Measurements from ENCODE around the gene NOXA1.

The NOXA1 gene

DNA sequence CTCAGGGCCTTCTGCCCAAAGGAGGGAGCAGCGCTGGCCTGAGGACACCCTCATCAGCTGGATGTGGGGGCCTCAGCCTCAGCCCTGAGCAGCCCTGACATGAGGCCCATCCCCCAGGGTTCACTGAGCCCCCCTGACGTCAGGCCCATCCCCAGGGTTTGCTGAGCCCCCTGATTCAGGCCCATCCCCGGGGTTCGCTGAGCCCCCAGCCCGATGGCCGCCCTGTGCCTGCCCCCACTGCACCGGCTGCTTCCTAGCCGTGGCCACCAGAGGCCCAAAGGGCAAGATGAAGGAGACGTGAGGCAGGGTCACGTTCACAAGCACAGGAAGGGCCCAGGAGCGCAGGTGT, 55.4 kb downstream of the NOXA1 start:
- H3K9me3 Mint-ChIP-seq = peaks cover 15% of the 10 kb centered on the region
- no peak for ATAC-seq

DNA sequence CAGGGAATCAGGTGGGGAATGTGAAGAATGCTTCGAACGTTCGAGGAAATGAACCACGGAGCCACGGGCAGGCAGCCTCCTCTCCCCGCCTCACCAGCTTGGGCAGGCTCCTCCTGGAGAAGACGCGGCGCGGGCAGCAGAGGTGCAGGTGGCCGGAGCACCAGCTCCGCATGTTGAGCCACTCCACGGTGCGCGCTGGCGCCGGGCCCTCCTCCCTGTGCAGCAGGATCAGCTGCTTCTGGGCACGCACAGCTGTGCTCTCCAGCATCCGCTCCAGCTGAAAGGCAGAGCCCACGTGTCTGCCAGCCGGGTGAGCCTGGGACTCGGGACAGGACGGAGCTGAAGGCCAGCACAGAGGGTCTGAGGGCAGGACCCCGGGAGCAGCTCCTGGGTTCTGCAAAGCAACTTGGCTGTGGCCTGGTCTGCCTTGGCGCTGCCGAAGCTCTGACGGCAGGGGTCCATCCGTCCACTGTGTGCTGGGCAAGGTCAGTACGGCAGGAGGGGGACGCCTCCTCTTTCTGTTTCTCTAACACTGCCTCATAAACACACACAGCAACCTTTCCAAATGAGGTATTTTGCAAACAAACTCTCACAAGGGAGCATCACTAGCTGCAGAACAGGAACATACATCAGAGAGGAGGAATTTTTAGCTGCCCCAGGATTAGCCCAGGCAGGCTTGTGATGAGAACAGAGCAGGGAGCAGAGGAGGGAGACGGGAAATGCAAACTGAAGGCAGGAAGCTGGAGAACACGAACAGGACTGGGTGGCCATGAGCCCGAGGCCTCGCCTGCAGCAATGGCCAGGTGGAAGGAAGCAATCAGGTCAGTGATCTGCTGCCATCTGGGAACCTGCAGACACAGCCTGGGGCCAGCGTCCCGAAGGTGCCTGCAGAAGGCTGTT, 56.0 kb downstream of the NOXA1 start:
- H3K4me3 Mint-ChIP-seq = no peak overlapping the region
- peaks cover 15% of the 10 kb centered on the region for H3K36me3 Mint-ChIP-seq (ENCODE audit: low read depth)
- H3K27me3 Mint-ChIP-seq = no peaks in the 10 kb centered on the region
- DNase-seq (no peak), ATAC-seq (no peak)
- H3K4me1 Mint-ChIP-seq = peaks cover 10% of the 10 kb centered on the region
- peaks cover 11% of the 10 kb centered on the region for H3K9me3 Mint-ChIP-seq
- H3K27ac Mint-ChIP-seq = no peak overlapping the region

More for the DNA sequence above, 55.4 kb downstream of the NOXA1 start:
- peaks cover 18% of the 10 kb centered on the region for H3K36me3 Mint-ChIP-seq (ENCODE audit: low read depth)
- no peaks in the 10 kb centered on the region for H3K27me3 Mint-ChIP-seq
- no peak overlapping the region for H3K27ac Mint-ChIP-seq
- no peak for DNase-seq
- H3K4me1 Mint-ChIP-seq = peaks cover 10% of the 10 kb centered on the region
- no peak overlapping the region for H3K4me3 Mint-ChIP-seq

DNA sequence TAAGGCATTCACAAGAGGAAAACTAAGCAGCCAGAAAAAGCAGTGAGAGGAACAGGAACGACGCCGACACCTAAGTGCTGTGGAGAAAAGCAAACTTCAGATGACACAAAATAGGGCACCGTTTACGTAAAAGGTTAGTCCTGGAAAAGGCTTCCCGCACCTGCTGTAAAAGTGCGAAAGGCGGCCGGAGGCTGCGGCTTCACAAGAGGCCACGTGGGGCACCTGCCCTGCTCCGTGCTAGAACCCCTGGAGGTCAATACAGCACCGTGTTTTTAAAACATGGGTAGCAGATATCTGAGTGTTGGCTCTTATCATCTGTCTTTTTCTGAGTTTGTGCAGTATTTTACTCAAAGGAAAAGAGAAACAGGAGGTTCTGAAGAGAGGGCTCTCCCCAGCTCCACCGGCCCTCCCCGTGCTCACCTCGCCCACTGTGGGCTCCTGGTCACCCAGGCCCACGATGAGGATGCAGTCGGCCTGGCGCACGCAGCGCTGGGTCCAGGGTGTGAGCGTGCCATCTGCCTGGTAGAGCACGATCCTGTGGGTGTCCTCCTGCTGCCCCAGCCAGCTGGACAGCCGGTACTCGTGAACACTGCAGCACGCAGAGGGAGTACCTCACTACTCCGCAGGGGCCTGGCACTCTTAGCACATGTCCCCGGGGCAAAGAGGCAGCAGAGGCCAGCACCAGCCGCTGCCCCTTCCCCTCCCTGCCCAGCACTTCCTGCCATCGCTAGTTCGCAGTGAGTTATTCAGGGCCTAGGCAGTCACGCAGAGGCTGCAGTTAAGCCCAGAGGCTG, 56.9 kb downstream of the NOXA1 start:
- H3K9me3 Mint-ChIP-seq = peaks cover 8% of the 10 kb centered on the region
- no peaks in the 10 kb centered on the region for H3K27me3 Mint-ChIP-seq
- H3K27ac Mint-ChIP-seq = no peak overlapping the region
- H3K36me3 Mint-ChIP-seq (ENCODE audit: low read depth) = peaks cover 10% of the 10 kb centered on the region
- ATAC-seq (no peak), DNase-seq (no peak)
- no peak overlapping the region for H3K4me3 Mint-ChIP-seq
- peaks cover 10% of the 10 kb centered on the region for H3K4me1 Mint-ChIP-seq

DNA sequence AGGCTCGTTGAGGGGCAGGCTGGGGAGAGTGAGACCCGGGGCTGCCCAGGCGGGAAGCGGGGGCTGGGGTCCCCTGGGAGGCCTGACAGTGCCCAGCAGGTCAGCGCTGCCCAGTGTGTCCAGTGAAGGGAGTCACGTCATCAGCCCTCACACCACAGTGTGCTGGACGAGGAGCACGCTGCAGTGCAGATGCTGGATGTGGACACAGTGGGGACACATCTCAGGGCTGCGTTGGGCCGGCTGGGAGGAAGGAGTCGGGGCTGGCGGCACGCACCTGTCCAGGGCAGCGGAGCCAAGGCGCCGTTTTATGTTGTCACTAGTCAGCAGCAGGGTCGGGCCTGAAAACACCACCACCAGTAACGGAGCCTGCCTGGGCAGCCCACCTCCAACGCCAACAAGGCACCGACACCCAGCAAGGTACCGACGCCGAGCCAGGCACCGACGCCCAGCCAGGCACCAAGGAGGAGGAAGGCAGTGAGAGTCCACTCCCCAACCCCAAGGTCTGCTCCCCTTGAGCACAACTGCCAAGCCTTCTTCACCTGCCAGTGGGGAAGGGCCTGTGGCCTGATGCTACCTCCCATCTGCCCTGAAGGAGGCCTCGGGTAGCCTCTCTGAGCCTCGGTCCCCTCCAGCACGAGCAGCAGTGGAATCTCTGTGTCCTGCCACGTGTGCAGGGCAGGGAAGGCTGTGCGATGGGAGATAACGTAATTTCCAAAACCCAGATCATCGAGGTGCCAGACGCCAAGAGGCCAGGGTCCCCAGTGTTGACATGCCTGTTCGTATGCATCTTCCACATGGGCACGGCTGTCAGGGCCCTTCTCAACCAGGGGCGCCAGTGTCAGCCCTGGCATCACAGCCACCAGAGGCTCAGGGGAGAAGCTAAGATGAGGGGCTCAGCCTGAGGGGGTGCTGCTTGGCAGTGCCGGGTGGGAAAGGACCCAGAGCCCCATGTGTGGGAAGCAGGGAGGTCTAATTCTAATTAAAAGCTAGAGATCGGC, 57.8 kb downstream of the NOXA1 start:
- no peak for ATAC-seq
- no peak for DNase-seq
- Mint-ChIP-seq H3K4me3 (no peak overlapping the region), H3K27ac (no peak overlapping the region), H3K36me3 (ENCODE audit: low read depth) (peaks cover 5% of the 10 kb centered on the region), H3K27me3 (no peaks in the 10 kb centered on the region), H3K4me1 (peaks cover 10% of the 10 kb centered on the region), H3K9me3 (peaks cover 4% of the 10 kb centered on the region)

DNA sequence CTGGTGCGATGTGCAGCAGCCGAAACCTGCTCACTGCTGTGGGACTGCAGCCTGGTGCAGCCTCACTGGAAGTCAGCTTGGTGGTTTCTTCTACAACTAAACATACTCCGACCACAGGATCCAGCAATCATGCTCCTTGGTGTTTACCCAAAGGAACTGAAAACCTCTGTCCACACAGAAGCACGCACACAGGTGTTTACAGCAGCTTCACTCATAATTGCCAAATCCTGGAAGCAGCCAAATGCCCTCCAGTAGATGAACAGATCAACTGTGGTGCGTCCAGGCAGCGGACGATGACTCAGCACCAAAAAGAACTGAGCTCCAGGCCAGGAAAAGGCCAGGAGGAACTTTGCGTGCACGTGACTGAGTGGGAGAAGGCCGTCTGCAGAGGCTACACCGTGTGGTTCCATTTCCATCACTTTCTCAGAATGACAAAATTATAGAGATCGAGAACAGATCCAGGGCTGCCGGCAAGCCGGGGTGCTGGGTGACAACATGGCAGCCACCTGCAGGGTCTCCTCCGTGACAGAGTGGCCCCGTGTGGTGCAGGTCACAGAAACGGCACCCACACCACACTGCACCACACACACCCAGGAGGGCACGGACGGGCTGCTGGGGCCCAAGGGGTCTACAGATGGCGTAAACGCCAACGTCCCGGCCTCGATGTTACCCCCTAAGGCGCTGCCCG, 59.0 kb downstream of the NOXA1 start:
- DNase-seq = no peak
- ATAC-seq = peak; percentile 25
- Mint-ChIP-seq H3K27ac (peak overlapping the region; percentile 42), H3K4me1 (peaks cover 10% of the 10 kb centered on the region), H3K4me3 (no peak overlapping the region), H3K27me3 (no peaks in the 10 kb centered on the region), H3K9me3 (no peaks in the 10 kb centered on the region), H3K36me3 (ENCODE audit: low read depth) (no peaks in the 10 kb centered on the region)
